Smooth muscle cell of bladder (primary cell): ENCODE measurements around the gene MMP19. TPM values are rescaled to one million over a fixed set of nuclear protein-coding genes. Genes with fewer than 3 reads are reported as not detected.

ENCODE experiments used
- total RNA-seq: library from RNA; depleted of rRNA; stranded (reverse); fragments of >200 nt; gene quantifications from 2 replicates; pipeline ENCODE4 v1.2.3, GENCODE V29; 2014

Gene MMP19
- total RNA-seq = 5.9 and 6.1 TPM in 2 replicates

DNA sequence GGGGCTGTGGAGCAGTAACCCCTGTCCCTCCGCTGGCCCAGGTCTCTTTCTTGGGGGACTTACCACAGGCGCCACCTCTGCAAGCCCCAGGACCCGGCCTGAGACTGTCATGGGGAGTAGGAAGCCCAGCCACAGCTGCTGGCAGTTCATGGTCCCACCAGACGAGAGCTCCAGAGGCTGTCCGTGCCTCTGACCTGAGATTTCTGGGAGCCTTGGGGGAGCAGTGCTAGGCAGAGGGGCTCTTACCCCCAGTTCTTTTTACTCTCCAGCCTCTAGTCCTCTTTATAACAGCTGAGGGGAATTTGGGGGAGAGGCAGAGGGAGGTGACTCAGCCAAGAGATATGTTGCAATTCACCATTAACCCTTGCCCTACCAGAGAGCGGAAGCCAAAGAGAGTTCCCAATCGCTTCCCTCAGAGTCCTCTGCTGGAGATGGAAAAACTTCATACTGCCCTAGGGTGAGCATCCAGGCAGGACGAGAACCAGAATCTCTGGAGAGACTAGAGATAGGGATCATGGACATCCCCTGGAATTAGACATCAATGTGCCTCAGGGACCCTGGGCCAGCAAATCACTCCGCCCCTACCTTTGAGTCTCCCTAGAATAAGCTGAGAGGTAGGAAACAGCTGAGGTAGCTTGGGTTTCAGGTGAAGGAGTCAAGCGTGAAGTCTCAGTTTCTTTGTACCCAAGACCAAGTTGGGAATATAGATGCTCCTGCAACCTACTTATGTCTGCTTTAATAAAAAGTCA lies at the start of gene MMP19:
Gene MMP19, minus strand, starts transcription at position 256 of the 749 bp plus-strand sequence. Its CDS starts 106 bp downstream, at position 150.

DNA sequence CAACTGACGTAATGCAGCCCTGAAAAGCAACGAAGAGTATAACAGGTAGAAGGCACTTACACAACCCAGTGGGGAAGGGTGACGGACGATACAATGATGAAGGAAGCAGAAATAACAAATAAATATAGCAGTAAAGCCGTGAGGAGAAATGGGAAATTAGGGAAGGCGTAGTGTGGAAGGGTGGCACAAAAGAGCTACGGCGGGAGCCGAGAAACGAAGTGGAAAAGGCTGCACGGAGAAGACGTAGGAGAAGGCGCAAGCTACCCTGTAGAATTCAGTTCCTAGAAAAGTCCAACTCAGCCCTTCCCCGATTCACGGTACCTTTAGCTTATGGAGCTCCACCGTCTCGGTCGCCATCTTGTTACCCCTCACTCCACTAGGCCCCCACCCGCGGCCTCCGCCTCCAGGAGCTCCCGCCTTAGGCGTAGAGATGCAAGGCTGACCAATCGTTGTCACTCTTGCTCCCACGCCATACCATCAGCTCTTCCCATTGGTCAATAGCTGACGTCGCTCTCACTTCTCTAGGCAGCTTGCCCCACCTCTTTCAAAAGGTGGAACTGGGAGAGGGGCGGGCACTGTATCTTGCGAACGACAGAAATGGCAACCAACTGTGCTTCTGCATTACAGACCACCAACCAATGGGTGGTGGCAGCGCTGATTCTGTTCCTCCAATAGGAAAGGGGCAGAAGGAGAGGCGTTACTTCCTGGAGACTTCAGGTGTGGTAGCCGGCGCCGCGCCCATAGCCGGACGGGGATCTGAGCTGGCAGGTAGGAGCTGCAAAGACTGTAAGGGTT lies 25.2 kb downstream of the MMP19 start, which contains the start of the genes ORMDL2 and SARNP:
Gene ORMDL2, plus strand, starts transcription at position 697 of the 795 bp plus-strand sequence. CDS start 959 bp downstream, outside the sequence.
Gene SARNP, minus strand, starts transcription at position 380 of the 795 bp plus-strand sequence. Its CDS starts 23 bp downstream, at position 357.

Other genes with a start within 250 kb of the MMP19 start
- not detected in 2 replicates for gene OR10P1, start 206.0 kb downstream of the MMP19 start, total RNA-seq
- gene ITGA7, start 135.0 kb downstream of the MMP19 start, total RNA-seq = 1.8 and 2.7 TPM in 2 replicates
- gene BLOC1S1, start 126.9 kb downstream of the MMP19 start, total RNA-seq = 105 and 136 TPM in 2 replicates
- gene RDH5, start 122.5 kb downstream of the MMP19 start, total RNA-seq = 3.7 and 4.2 TPM in 2 replicates
- gene CD63, start 113.9 kb downstream of the MMP19 start, total RNA-seq = 3,456 and 4,323 TPM in 2 replicates
- gene GDF11, start 99.8 kb downstream of the MMP19 start, total RNA-seq = 1.6 and 2.8 TPM in 2 replicates
- 77.5 and 89.2 TPM in 2 replicates for gene SARNP, start 25.2 kb downstream of the MMP19 start, total RNA-seq
- 23.0 and 23.5 TPM in 2 replicates for gene ORMDL2, start 24.9 kb downstream of the MMP19 start, total RNA-seq
- gene DNAJC14, start 13.3 kb downstream of the MMP19 start, total RNA-seq = 54.5 and 58.3 TPM in 2 replicates
- gene PYM1, start 85.0 kb upstream of the MMP19 start, total RNA-seq = 34.8 and 39.7 TPM in 2 replicates
- 18.8 and 25.6 TPM in 2 replicates for gene DGKA, start 88.2 kb upstream of the MMP19 start, total RNA-seq
- 0.28 and 0.71 TPM in 2 replicates for gene PMEL, start 123.1 kb upstream of the MMP19 start, total RNA-seq
- gene CDK2, start 123.9 kb upstream of the MMP19 start, total RNA-seq = 7.1 and 8.5 TPM in 2 replicates
- 34.4 and 43.4 TPM in 2 replicates for gene RAB5B, start 131.1 kb upstream of the MMP19 start, total RNA-seq
- 8.7 and 9.2 TPM in 2 replicates for gene SUOX, start 154.3 kb upstream of the MMP19 start, total RNA-seq
- gene IKZF4, start 178.1 kb upstream of the MMP19 start, total RNA-seq = 0.57 and 1.5 TPM in 2 replicates
- gene RPS26, start 199.0 kb upstream of the MMP19 start, total RNA-seq = 52.3 and 82.2 TPM in 2 replicates
- 0.28 TPM in 2 replicates for gene ERBB3, start 237.2 kb upstream of the MMP19 start, total RNA-seq